ENCODE results near the gene SKOR2.

DNA sequence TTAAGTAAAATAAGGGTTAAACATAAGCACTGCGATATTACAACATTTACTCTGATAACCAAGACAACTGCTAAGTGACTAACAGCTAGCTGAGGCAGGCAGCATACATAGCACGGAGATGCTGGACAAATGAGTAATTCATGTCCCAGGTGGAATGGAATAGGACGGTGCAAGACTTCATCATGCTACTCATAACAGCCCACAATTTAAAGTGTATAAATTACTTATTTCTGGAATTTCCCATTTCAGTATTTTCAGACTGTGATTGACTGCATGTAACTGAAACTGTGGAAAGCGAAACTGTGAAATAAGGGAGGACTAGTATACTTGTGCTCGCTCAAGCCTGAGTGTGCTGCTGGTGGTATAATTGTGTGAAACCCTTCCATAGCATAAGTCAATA is 88.2 kb downstream of the SKOR2 start:
- TF ChIP-seq, protein P1, sequence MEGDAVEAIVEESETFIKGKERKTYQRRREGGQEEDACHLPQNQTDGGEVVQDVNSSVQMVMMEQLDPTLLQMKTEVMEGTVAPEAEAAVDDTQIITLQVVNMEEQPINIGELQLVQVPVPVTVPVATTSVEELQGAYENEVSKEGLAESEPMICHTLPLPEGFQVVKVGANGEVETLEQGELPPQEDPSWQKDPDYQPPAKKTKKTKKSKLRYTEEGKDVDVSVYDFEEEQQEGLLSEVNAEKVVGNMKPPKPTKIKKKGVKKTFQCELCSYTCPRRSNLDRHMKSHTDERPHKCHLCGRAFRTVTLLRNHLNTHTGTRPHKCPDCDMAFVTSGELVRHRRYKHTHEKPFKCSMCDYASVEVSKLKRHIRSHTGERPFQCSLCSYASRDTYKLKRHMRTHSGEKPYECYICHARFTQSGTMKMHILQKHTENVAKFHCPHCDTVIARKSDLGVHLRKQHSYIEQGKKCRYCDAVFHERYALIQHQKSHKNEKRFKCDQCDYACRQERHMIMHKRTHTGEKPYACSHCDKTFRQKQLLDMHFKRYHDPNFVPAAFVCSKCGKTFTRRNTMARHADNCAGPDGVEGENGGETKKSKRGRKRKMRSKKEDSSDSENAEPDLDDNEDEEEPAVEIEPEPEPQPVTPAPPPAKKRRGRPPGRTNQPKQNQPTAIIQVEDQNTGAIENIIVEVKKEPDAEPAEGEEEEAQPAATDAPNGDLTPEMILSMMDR (IDR thresholded peaks at IDR 0.05 in 4 of 5, conservative IDR thresholded peaks at IDR 0.05 in 1 of 5) = no peak
- no peak for TF ChIP-seq POLR2A (IDR thresholded peaks at IDR 0.05)
